H9 (cell line): ENCODE data around the gene UBIAD1. TPM values are rescaled to one million over a fixed set of nuclear protein-coding genes. Genes with fewer than 3 reads are reported as not detected.
"Not testable (repeated sequence)": the region's sequence is repeated elsewhere in the genome, so short reads cannot be mapped to it uniquely, and the experiment has no call there.

Experiments used
- DNase-seq: peaks from one replicate; pipeline ENCODE4 v3.0.0-alpha.2; 2017
- H2AFZ ChIP-seq: one replicate; pipeline ENCODE4 v1.6.1; 2013; ENCODE audit warnings: mild to moderate bottlenecking, low read length, control low read depth, moderate library complexity
- H2AK5ac ChIP-seq: 2 replicates; pipeline ENCODE4 v1.6.1; 2013; ENCODE audit warnings: low read length, control low read depth, mixed read lengths; ENCODE audit not compliant: insufficient read length
- H2BK120ac ChIP-seq: one replicate; pipeline ENCODE4 v1.6.1; 2013; ENCODE audit warnings: low read depth, mild to moderate bottlenecking, low read length, control low read depth, inconsistent platforms; ENCODE audit not compliant: poor library complexity, severe bottlenecking
- H2BK12ac ChIP-seq: 2 replicates; pipeline ENCODE4 v1.6.1; 2013; ENCODE audit warnings: low read length, control low read depth, mixed read lengths, low read depth; ENCODE audit not compliant: insufficient read length
- H2BK15ac ChIP-seq: 2 replicates; pipeline ENCODE4 v1.6.1; 2013; ENCODE audit warnings: low read depth, low read length, control low read depth
- H2BK20ac ChIP-seq: one replicate; pipeline ENCODE4 v1.6.1; 2013; ENCODE audit warnings: low read depth, mild to moderate bottlenecking, low read length, control low read depth, inconsistent platforms; ENCODE audit not compliant: poor library complexity, severe bottlenecking
- H2BK5ac ChIP-seq: 2 replicates; pipeline ENCODE4 v1.6.1; 2013; ENCODE audit warnings: low read length, control low read depth, mixed read lengths; ENCODE audit not compliant: insufficient read length
- H3K14ac ChIP-seq: 2 replicates; pipeline ENCODE4 v1.6.1; 2013; ENCODE audit warnings: low read length, control low read depth; ENCODE audit not compliant: insufficient read depth
- H3K18ac ChIP-seq: 2 replicates; pipeline ENCODE4 v1.6.1; 2013; ENCODE audit warnings: low read depth, mild to moderate bottlenecking, mixed read lengths, low read length, control low read depth; ENCODE audit not compliant: insufficient read length
- H3K23ac ChIP-seq: 2 replicates; pipeline ENCODE4 v1.6.1; 2013; ENCODE audit warnings: low read length, control low read depth, mixed read lengths, low read depth; ENCODE audit not compliant: insufficient read length
- H3K23me2 ChIP-seq: 2 replicates; pipeline ENCODE4 v1.6.1; 2013; ENCODE audit warnings: low read depth, mild to moderate bottlenecking, mixed read lengths, low read length, control low read depth; ENCODE audit not compliant: insufficient read length, poor library complexity, severe bottlenecking
- H3K27ac ChIP-seq: 2 replicates; pipeline ENCODE4 v1.5.1; 2013; ENCODE audit warnings: low read length, control low read depth, mixed read lengths, low read depth; ENCODE audit not compliant: insufficient read length
- H3K27me3 ChIP-seq: 2 replicates; pipeline ENCODE4 v1.6.1; 2013; ENCODE audit warnings: low read length, control low read depth, inconsistent platforms; ENCODE audit not compliant: insufficient read depth
- H3K4ac ChIP-seq: 2 replicates; pipeline ENCODE4 v1.6.1; 2013; ENCODE audit warnings: low read depth, mild to moderate bottlenecking, control low read depth, inconsistent platforms, low read length, moderate library complexity
- H3K4me1 ChIP-seq: 2 replicates; pipeline ENCODE4 v1.6.1; 2013; ENCODE audit warnings: low read length, control low read depth, inconsistent platforms; ENCODE audit not compliant: insufficient read depth
- H3K4me2 ChIP-seq: 2 replicates; pipeline ENCODE4 v1.6.1; 2013; ENCODE audit warnings: low read length, control low read depth, mixed read lengths; ENCODE audit not compliant: insufficient read length, insufficient read depth
- H3K56ac ChIP-seq: 2 replicates; pipeline ENCODE4 v1.6.1; 2013; ENCODE audit warnings: low read depth, mild to moderate bottlenecking, mixed read lengths, low read length, control low read depth; ENCODE audit not compliant: insufficient read length
- H3K79me1 ChIP-seq: 2 replicates; pipeline ENCODE4 v1.6.1; 2013; ENCODE audit warnings: low read depth, mild to moderate bottlenecking, moderate library complexity, low read length, control low read depth, inconsistent platforms; ENCODE audit not compliant: insufficient read depth, poor library complexity, severe bottlenecking
- H3K79me2 ChIP-seq: 2 replicates; pipeline ENCODE4 v1.6.1; 2013; ENCODE audit warnings: low read length, control low read depth, inconsistent platforms; ENCODE audit not compliant: insufficient read depth
- H3K9ac ChIP-seq: 2 replicates; pipeline ENCODE4 v1.6.1; 2013; ENCODE audit warnings: low read length, control low read depth, mixed read lengths; ENCODE audit not compliant: insufficient read length; ENCODE audit errors: extremely low read depth
- H3K9me3 ChIP-seq: one replicate; pipeline ENCODE4 v1.6.1; 2013; ENCODE audit warnings: low read depth, low read length, inconsistent platforms; ENCODE audit not compliant: control insufficient read depth
- H3T11ph ChIP-seq: one replicate; pipeline ENCODE4 v1.6.1; 2013; ENCODE audit warnings: mild to moderate bottlenecking, low read length, control low read depth, inconsistent platforms
- H4K20me1 ChIP-seq: one replicate; pipeline ENCODE4 v1.6.1; 2013; ENCODE audit not compliant: control insufficient read depth, insufficient read length, insufficient read depth
- H4K5ac ChIP-seq: 2 replicates; pipeline ENCODE4 v1.6.1; 2013; ENCODE audit warnings: low read depth, mild to moderate bottlenecking, mixed read lengths, low read length, control low read depth; ENCODE audit not compliant: insufficient read length
- H4K8ac ChIP-seq: replicated peaks from 2 replicates; pipeline ENCODE4 v1.6.1; 2013; ENCODE audit warnings: low read length, control low read depth, mixed read lengths, low read depth; ENCODE audit not compliant: insufficient read length
- H4K91ac ChIP-seq: 2 replicates; pipeline ENCODE4 v1.6.1; 2013; ENCODE audit warnings: low read depth, mild to moderate bottlenecking, moderate library complexity, mixed read lengths, low read length, control low read depth; ENCODE audit not compliant: insufficient read length
- H3K27ac Mint-ChIP-seq, 3 experiments: 2 replicates in 2 of 3; 3 replicates in 1 of 3; pipeline ENCODE4 v1.8.0; 2020 to 2021; ENCODE audit warnings: mixed read lengths in 3 of 3, mild to moderate bottlenecking in 1 of 3, moderate library complexity in 1 of 3
- H3K27me3 Mint-ChIP-seq: 2 replicates; pipeline ENCODE4 v1.8.0; 2021; ENCODE audit warnings: low read depth, mild to moderate bottlenecking, moderate library complexity, mixed read lengths
- H3K36me3 Mint-ChIP-seq, 3 experiments: 2 replicates in 2 of 3; 3 replicates in 1 of 3; pipeline ENCODE4 v1.8.0; 2020 to 2021; ENCODE audit warnings: low read depth in 3 of 3, mixed read lengths in 3 of 3; ENCODE audit not compliant: insufficient read depth in 1 of 3
- H3K4me1 Mint-ChIP-seq, 2 experiments: 2 replicates each; pipeline ENCODE4 v1.8.0; 2020; ENCODE audit warnings: mixed read lengths in 2 of 2
- H3K4me3 Mint-ChIP-seq, 2 experiments: 2 replicates in 1 of 2; 3 replicates in 1 of 2; pipeline ENCODE4 v1.8.0; 2020 to 2021; ENCODE audit warnings: mild to moderate bottlenecking in 2 of 2, mixed read lengths in 2 of 2, moderate library complexity in 1 of 2
- H3K9me3 Mint-ChIP-seq, 2 experiments: 2 replicates in 1 of 2; 3 replicates in 1 of 2; pipeline ENCODE4 v1.8.0; 2020; ENCODE audit warnings: mild to moderate bottlenecking in 2 of 2, mixed read lengths in 2 of 2, moderate library complexity in 1 of 2
- WGBS: extraction: QIAGEN DNeasy Blood & Tissue Kit; methylation state at CpG from one replicate; pipeline ENCODE4 v1.1.7; 2013; ENCODE audit warnings: missing lambda C conversion rate, low lambda C conversion rate, mixed read lengths; ENCODE audit not compliant: insufficient read length; ENCODE audit errors: extremely low coverage; 5-methylcytosine and 5-hydroxymethylcytosine counted together
- total RNA-seq: library from RNA; stranded (reverse); gene quantifications from 2 replicates; pipeline ENCODE4 v1.2.1, GENCODE V29; 2021
- TF ChIP-seq, protein P1 (sequence below): fragments of 200-600 bp; sonication (generic); conservative IDR thresholded peaks from 3 replicates; pipeline ENCODE4 v1.8.0; 2021; ENCODE audit warnings: antibody characterized with exemption, mild to moderate bottlenecking

The UBIAD1 gene
- total RNA-seq, 1 experiment from 2014 or later = 30.2 TPM

DNA sequence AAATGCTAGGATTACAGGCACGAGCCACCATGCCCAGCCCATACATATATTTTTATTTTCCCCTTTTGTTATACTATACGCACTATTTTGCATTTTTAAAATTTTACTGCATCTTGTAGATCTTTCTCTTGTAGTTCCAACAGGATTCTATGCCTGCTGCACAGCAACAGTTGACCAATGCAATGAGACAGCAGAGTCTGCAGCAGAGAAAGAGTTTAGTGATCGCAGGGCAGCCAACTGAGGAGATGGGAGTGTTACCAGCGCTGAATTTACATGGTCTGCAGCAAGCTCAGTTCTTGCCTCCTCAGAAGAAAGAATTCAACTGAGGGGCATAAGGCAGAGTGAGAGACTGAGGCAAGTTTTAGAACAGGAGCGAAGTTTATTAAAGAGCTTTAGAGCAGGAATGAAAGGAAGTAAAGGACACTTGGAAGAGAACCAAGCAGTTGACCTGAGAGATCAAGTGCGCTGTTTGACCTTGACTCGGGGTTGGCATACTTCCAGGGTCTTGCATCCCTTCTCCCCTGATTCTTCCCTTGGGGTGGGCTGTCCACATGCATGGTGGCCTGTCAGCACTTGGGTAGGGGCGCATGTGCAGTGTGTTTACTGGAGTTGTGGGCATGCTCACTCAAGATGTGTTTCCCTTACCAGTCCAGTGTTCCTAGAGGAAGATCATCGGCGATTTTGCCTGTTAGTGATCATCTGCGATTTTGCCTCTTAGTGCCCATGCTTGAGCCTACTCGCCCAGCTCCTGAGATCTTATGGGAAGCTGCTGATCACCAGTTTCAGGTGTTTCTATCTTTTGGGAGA is 6.5 kb upstream of the UBIAD1 start:
- H4K8ac ChIP-seq = no peak overlapping the region
- no peak overlapping the region for H3K23ac ChIP-seq
- H3K27me3 Mint-ChIP-seq = no peaks in the 10 kb centered on the region
- H3K79me2 ChIP-seq = peaks cover 4% of the 10 kb centered on the region; the same call in 1 of the 2 replicates
- H3K18ac ChIP-seq = no peak overlapping the region
- H3K27me3 ChIP-seq = no peaks in the 10 kb centered on the region
- H2BK12ac ChIP-seq = no peak overlapping the region
- no peak overlapping the region for H2BK120ac ChIP-seq
- TF ChIP-seq, protein P1, sequence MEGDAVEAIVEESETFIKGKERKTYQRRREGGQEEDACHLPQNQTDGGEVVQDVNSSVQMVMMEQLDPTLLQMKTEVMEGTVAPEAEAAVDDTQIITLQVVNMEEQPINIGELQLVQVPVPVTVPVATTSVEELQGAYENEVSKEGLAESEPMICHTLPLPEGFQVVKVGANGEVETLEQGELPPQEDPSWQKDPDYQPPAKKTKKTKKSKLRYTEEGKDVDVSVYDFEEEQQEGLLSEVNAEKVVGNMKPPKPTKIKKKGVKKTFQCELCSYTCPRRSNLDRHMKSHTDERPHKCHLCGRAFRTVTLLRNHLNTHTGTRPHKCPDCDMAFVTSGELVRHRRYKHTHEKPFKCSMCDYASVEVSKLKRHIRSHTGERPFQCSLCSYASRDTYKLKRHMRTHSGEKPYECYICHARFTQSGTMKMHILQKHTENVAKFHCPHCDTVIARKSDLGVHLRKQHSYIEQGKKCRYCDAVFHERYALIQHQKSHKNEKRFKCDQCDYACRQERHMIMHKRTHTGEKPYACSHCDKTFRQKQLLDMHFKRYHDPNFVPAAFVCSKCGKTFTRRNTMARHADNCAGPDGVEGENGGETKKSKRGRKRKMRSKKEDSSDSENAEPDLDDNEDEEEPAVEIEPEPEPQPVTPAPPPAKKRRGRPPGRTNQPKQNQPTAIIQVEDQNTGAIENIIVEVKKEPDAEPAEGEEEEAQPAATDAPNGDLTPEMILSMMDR = no peak
- H4K20me1 ChIP-seq = no peaks in the 10 kb centered on the region
- H3K27ac ChIP-seq = no peak overlapping the region
- H3K4me3 Mint-ChIP-seq = no peak overlapping the region
- no peak overlapping the region for H2BK5ac ChIP-seq
- H2BK15ac ChIP-seq = no peak overlapping the region
- H3K4me1 ChIP-seq = no peaks in the 10 kb centered on the region
- no peaks in the 10 kb centered on the region for H3K36me3 Mint-ChIP-seq
- H3K9me3 Mint-ChIP-seq = no peaks in the 10 kb centered on the region; a peak in 1 of 5 replicates
- no peaks in the 10 kb centered on the region for H3K9me3 ChIP-seq
- H2AK5ac ChIP-seq = no peak overlapping the region
- no peak overlapping the region for H4K5ac ChIP-seq
- H3K9ac ChIP-seq = no peak overlapping the region
- H3K23me2 ChIP-seq = peaks cover 4% of the 10 kb centered on the region
- no peak overlapping the region for H3T11ph ChIP-seq
- peaks cover 3% of the 10 kb centered on the region for H3K79me1 ChIP-seq
- H3K4ac ChIP-seq = no peak overlapping the region
- no peak overlapping the region for H2AFZ ChIP-seq
- peaks cover 7 to 8% of the 10 kb centered on the region in 2 experiments for H3K4me1 Mint-ChIP-seq
- no peak overlapping the region for H3K56ac ChIP-seq
- H4K91ac ChIP-seq = no peak overlapping the region
- no peak overlapping the region for H3K14ac ChIP-seq
- no CpG with 5 or more reads among the region's 12 CpGs for WGBS
- H3K4me2 ChIP-seq = no peak overlapping the region
- no peak overlapping the region for H2BK20ac ChIP-seq
- H3K27ac Mint-ChIP-seq = no peak overlapping the region; a peak in 1 of 7 replicates
- no peak for DNase-seq

DNA sequence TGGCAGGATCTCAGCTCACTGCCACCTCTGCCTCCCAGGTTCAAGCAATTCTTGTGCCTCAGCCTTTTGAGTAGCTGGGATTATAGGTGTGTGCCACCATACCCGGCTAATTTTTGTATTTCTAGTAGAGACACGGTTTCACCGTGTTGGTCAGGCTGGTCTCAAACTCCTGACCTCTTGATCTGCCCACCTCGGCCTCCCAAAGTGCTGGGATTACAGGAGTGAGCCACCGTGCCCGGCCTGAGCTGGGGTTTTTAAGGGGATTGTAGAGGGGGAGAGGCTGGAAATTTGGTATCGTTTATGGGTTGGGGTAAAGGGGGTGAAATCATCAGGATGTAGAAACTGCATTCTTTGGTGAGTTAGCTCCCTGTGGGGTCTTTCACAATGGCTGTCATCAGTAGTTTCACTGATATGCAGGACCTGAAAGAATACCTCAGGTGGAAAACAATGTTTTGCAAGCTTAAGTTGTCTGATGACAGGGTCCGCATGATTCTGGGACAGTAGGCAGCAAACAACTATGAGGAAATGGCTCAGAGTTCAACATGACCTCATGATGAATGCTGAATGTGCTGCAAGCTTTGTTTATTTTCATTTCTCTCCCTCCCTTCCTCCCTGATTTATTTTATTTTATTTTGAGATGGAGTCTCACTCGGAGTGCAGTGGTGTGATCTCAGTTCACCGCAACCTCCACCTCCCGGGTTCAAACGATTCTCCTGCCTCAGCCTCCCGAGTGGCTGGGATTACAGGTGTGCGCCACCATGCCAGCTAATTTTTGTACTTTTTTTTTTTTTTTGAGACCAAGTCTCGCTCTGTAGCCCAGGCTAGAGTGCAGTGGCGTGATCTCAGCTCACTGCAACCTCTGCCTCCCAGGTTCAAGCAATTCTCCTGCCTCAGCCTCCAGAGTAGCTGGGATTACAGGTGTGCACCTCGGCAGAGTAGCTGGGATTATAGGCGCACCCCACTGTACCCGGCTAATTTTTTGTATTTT is 5.4 kb upstream of the UBIAD1 start:
- not testable (repeated sequence) for H2AK5ac ChIP-seq, H3K9me3 ChIP-seq, H3K27me3 Mint-ChIP-seq, H3K4me3 Mint-ChIP-seq, H3K79me2 ChIP-seq, H3K79me1 ChIP-seq, H3K27ac Mint-ChIP-seq, H3K9me3 Mint-ChIP-seq, H3K56ac ChIP-seq, H4K8ac ChIP-seq, H3T11ph ChIP-seq, H2BK20ac ChIP-seq, H4K5ac ChIP-seq, H2BK15ac ChIP-seq, H2BK5ac ChIP-seq, H3K4ac ChIP-seq, H3K36me3 Mint-ChIP-seq, H3K4me1 Mint-ChIP-seq, DNase-seq, H3K27me3 ChIP-seq, H2AFZ ChIP-seq, H3K23me2 ChIP-seq, H3K18ac ChIP-seq, H4K20me1 ChIP-seq, H3K4me1 ChIP-seq, H3K27ac ChIP-seq, H4K91ac ChIP-seq, H2BK120ac ChIP-seq, H3K9ac ChIP-seq, H2BK12ac ChIP-seq, H3K4me2 ChIP-seq, H3K14ac ChIP-seq, H3K23ac ChIP-seq
- WGBS = no CpG with 5 or more reads among the region's 19 CpGs
